ENCODE data around the gene SCG3. TPM values are rescaled to one million over a fixed set of nuclear protein-coding genes. Genes with fewer than 3 reads are reported as not detected.

Gene SCG3
- polyA plus RNA-seq, 1 donor from 2014 or later, result not detected

- Mint-ChIP-seq H3K36me3 (no peaks in the 10 kb centered on the region), H3K27me3 (peaks cover 2% of the 10 kb centered on the region), H3K27ac (peak overlapping the region; percentile 56 to 91 (median 76)), H3K4me3 (peak overlapping the region; percentile 94 to 98 (median 95)), H3K9me3 (no peaks in the 10 kb centered on the region), H3K4me1 (peaks cover 32 to 43% (median 36%) of the 10 kb centered on the region in 3 donors)
Measured at GRCh38 chr15:51751697-51752683, 70.7 kb downstream of the SCG3 start.

DNA sequence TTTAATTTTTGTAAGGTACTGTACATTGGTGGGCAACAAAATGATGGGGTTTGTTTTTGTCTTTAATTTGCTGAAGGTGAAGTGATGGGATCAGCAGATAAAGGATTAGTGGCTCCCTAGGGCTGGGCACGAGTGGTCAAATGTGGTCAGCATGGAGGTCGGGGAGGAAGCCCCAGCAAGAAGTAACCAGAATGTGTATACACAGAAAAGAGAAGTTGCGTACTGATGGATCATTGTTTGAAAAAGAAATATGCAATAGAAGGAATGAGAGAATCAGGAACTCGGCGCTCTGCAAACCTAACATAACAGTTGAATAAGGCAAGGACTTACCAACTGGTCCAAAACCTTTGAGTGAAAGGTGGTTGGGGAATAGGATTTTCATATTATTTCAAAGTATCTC is 71.6 kb downstream of the SCG3 start:
- Mint-ChIP-seq H3K36me3 (no peaks in the 10 kb centered on the region), H3K4me3 (peak overlapping the region in 3 of 4 donors; percentile 80 to 95 (median 95)), H3K27me3 (peaks cover 2% of the 10 kb centered on the region), H3K9me3 (no peaks in the 10 kb centered on the region), H3K4me1 (peaks cover 32 to 44% (median 36%) of the 10 kb centered on the region in 3 donors), H3K27ac (no peak overlapping the region)

GRCh38 chr15:51754267-51754666 is 73.0 kb downstream of the SCG3 start:
- Mint-ChIP-seq H3K27me3 (peaks cover 2% of the 10 kb centered on the region), H3K4me1 (peaks cover 30 to 43% (median 37%) of the 10 kb centered on the region in 3 donors), H3K9me3 (no peaks in the 10 kb centered on the region), H3K4me3 (peak overlapping the region in 2 of 4 donors; percentile 67 to 75), H3K27ac (no peak overlapping the region), H3K36me3 (peaks cover 2% of the 10 kb centered on the region)

GRCh38 chr15:51755790-51756189 is 74.5 kb downstream of the SCG3 start:
- H3K27ac Mint-ChIP-seq, result no peak overlapping the region
- no peaks in the 10 kb centered on the region for H3K9me3 Mint-ChIP-seq
- H3K27me3 Mint-ChIP-seq, result peaks cover 2% of the 10 kb centered on the region
- H3K4me1 Mint-ChIP-seq, result peaks cover 22 to 29% (median 25%) of the 10 kb centered on the region in 3 donors
- H3K4me3 Mint-ChIP-seq, result no peak overlapping the region
- peaks cover 3% of the 10 kb centered on the region for H3K36me3 Mint-ChIP-seq

GRCh38 chr15:51756482-51756881 is 75.2 kb downstream of the SCG3 start:
- Mint-ChIP-seq H3K27me3 (no peaks in the 10 kb centered on the region), H3K4me1 (peaks cover 18 to 29% (median 22%) of the 10 kb centered on the region in 3 donors), H3K27ac (no peak overlapping the region), H3K9me3 (no peaks in the 10 kb centered on the region), H3K4me3 (peak overlapping the region in 1 of 4 donors; percentile 48), H3K36me3 (peaks cover 3% of the 10 kb centered on the region)

DNA sequence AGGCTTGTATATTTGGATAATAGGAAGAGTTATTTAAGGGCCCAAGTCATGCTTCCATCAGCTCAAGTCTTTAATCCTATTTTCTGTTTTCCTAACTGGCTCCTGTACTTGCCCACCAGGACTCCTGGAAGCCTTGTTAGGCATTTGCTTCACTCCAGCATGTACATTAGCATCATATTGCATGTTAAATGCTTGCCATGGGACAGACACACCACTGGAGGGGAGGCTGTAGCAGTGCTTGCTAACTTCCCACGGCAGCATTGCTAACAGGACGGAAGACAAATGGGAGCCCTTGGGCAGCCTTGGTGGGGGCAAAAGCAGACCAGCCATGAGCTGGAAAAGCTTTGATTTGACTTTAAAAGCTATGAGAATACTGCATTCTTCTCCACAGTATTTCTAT is 76.1 kb downstream of the SCG3 start:
- Mint-ChIP-seq H3K27ac (no peak overlapping the region), H3K4me1 (peaks cover 15 to 26% (median 17%) of the 10 kb centered on the region in 3 donors), H3K36me3 (peaks cover 3% of the 10 kb centered on the region), H3K27me3 (no peaks in the 10 kb centered on the region), H3K4me3 (no peak overlapping the region), H3K9me3 (no peaks in the 10 kb centered on the region)

- Mint-ChIP-seq H3K27ac (peak overlapping the region in 1 of 3 donors; percentile 54), H3K36me3 (peaks cover 3% of the 10 kb centered on the region), H3K9me3 (no peaks in the 10 kb centered on the region), H3K4me1 (peaks cover 6 to 17% (median 14%) of the 10 kb centered on the region in 3 donors), H3K4me3 (no peak overlapping the region), H3K27me3 (no peaks in the 10 kb centered on the region)
Measured at GRCh38 chr15:51758645-51759044, 77.3 kb downstream of the SCG3 start.

DNA sequence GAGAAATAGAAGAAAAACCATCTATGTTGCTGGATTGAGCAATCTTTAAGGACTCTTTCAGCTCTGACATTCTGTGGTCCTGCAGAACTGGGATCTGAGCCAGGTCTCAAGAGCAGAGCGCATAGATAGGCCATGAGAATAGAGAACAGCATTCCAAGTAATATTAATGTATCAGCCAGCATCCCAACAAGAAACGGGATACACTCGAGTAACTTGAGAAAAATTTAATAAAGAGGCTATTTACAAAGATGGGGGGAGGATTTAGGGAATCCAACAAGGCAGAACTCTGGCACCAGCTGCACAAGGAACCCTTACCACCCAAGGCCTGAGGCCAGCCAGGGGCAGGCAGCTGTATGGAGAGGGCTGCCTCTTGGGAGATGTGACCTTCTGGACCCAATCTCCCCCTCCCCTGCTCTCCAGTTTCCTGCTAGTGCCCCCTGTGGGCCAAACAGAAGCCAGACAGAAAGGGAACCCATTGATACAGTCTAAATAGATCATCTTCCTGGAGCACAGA is 78.3 kb downstream of the SCG3 start:
- Mint-ChIP-seq H3K27ac (no peak overlapping the region), H3K4me1 (peaks cover 5 to 13% (median 12%) of the 10 kb centered on the region in 3 donors), H3K36me3 (peaks cover 3% of the 10 kb centered on the region), H3K27me3 (no peaks in the 10 kb centered on the region), H3K9me3 (no peaks in the 10 kb centered on the region), H3K4me3 (no peak overlapping the region)

- H3K36me3 Mint-ChIP-seq, result peaks cover 3% of the 10 kb centered on the region
- H3K27me3 Mint-ChIP-seq, result no peaks in the 10 kb centered on the region
- H3K4me3 Mint-ChIP-seq, result no peak overlapping the region
- H3K9me3 Mint-ChIP-seq, result no peaks in the 10 kb centered on the region
- peak overlapping the region in 1 of 3 donors; percentile 79 for H3K27ac Mint-ChIP-seq
- peaks cover 10 to 17% (median 10%) of the 10 kb centered on the region in 3 donors for H3K4me1 Mint-ChIP-seq
Measured at GRCh38 chr15:51760805-51761204, 79.5 kb downstream of the SCG3 start.

- H3K9me3 Mint-ChIP-seq, result no peaks in the 10 kb centered on the region
- H3K36me3 Mint-ChIP-seq, result peaks cover 17% of the 10 kb centered on the region
- H3K4me3 Mint-ChIP-seq, result no peak overlapping the region
- peak overlapping the region in 1 of 3 donors; percentile 36 for H3K27ac Mint-ChIP-seq
- no peaks in the 10 kb centered on the region for H3K27me3 Mint-ChIP-seq
- H3K4me1 Mint-ChIP-seq, result peaks cover 16 to 24% (median 19%) of the 10 kb centered on the region in 3 donors
Measured at GRCh38 chr15:51765751-51766150, 84.4 kb downstream of the SCG3 start.

DNA sequence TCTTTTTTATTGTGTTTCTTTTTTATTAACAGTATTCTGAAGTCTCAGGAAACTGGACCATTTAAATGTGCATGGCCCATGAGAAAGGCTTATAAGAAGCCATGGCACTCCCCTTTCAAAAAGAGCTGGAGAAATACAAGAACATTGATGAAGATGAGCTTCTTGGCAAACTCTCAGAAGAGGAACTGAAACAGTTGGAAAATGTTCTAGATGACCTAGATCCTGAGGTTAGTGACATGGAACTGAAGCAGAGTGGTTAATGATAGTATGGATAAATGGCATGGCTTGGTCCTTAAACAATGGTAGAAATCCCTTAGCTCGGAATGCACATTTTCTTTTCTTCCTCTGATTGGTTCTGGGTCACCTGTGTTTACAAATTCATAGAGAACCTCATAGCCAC is 85.0 kb downstream of the SCG3 start:
- no peak overlapping the region for H3K27ac Mint-ChIP-seq
- H3K4me3 Mint-ChIP-seq, result peak overlapping the region in 1 of 4 donors; percentile 49
- no peaks in the 10 kb centered on the region for H3K27me3 Mint-ChIP-seq
- H3K4me1 Mint-ChIP-seq, result peaks cover 16 to 20% (median 18%) of the 10 kb centered on the region in 3 donors
- H3K36me3 Mint-ChIP-seq, result peaks cover 17% of the 10 kb centered on the region
- H3K9me3 Mint-ChIP-seq, result no peaks in the 10 kb centered on the region

GRCh38 chr15:51768018-51768417 is 86.7 kb downstream of the SCG3 start:
- Mint-ChIP-seq H3K4me3 (peak overlapping the region in 3 of 4 donors; percentile 38 to 49 (median 44)), H3K4me1 (peaks cover 16 to 20% (median 18%) of the 10 kb centered on the region in 3 donors), H3K27me3 (no peaks in the 10 kb centered on the region), H3K9me3 (no peaks in the 10 kb centered on the region), H3K27ac (peak overlapping the region; percentile 41 to 88 (median 59)), H3K36me3 (peaks cover 17% of the 10 kb centered on the region)

Data from IgD-negative memory B cell (primary cell).